Osteoblast (primary cell): Measurements from ENCODE around the gene SLX4. TPM values are rescaled to one million over a fixed set of nuclear protein-coding genes. Genes with fewer than 3 reads are reported as not detected.

Experiments
- DNase-seq: peaks from one replicate; pipeline ENCODE4 v3.0.0; 2011; ENCODE audit warnings: low spot score, mixed read lengths; ENCODE audit not compliant: insufficient read length; ENCODE audit errors: missing footprints
- H2AFZ ChIP-seq: 2 replicates; pipeline ENCODE4 v1.6.0; 2011; ENCODE audit warnings: mild to moderate bottlenecking, low read length
- H3K27ac ChIP-seq: 2 replicates; pipeline ENCODE4 v1.5.1; 2011; ENCODE audit warnings: mild to moderate bottlenecking, low read depth, low read length, moderate library complexity
- H3K27me3 ChIP-seq: 2 replicates; pipeline ENCODE4 v1.6.0; 2012; ENCODE audit warnings: mild to moderate bottlenecking, control low read depth, inconsistent platforms, low read length, moderate library complexity; ENCODE audit not compliant: insufficient read depth
- H3K36me3 ChIP-seq: 2 replicates; pipeline ENCODE4 v1.5.1; 2011; ENCODE audit warnings: mild to moderate bottlenecking, low read length, control low read depth, moderate library complexity; ENCODE audit not compliant: insufficient read depth
- H3K4me1 ChIP-seq: 2 replicates; pipeline ENCODE4 v1.5.1; 2011; ENCODE audit warnings: mild to moderate bottlenecking, low read length, control low read depth, moderate library complexity; ENCODE audit not compliant: insufficient read depth
- H3K4me2 ChIP-seq: 2 replicates; pipeline ENCODE4 v1.6.0; 2011; ENCODE audit warnings: mild to moderate bottlenecking, low read length; ENCODE audit not compliant: insufficient read depth
- H3K4me3 ChIP-seq: fragments of 200-600 bp; sonication (generic); 3 replicates; pipeline ENCODE4 v1.5.1; 2012; ENCODE audit warnings: mild to moderate bottlenecking, low read length, inconsistent platforms; ENCODE audit not compliant: insufficient read depth
- H3K79me2 ChIP-seq: 2 replicates; pipeline ENCODE4 v1.6.0; 2012; ENCODE audit warnings: mild to moderate bottlenecking, low read length, control low read depth, inconsistent platforms; ENCODE audit not compliant: insufficient read depth
- H3K9me3 ChIP-seq: 2 replicates; pipeline ENCODE4 v1.5.1; 2011; ENCODE audit warnings: low read depth, low read length, control low read depth
- H4K20me1 ChIP-seq: 2 replicates; pipeline ENCODE4 v1.6.0; 2012; ENCODE audit warnings: mild to moderate bottlenecking, low read length, control low read depth; ENCODE audit not compliant: insufficient read depth
- total RNA-seq: library from RNA; depleted of rRNA; stranded (reverse); fragments of >200 nt; gene quantifications from 2 replicates; pipeline ENCODE4 v1.2.3, GENCODE V29; 2012
- TF ChIP-seq, protein P1 (sequence below): IDR thresholded peaks from 2 replicates; pipeline ENCODE4 v1.5.1; 2011; ENCODE audit warnings: mild to moderate bottlenecking, low read depth, low read length, moderate library complexity; ENCODE audit errors: extremely low read depth

Gene SLX4
- total RNA-seq, 1 donor: 4.0 TPM

DNA sequence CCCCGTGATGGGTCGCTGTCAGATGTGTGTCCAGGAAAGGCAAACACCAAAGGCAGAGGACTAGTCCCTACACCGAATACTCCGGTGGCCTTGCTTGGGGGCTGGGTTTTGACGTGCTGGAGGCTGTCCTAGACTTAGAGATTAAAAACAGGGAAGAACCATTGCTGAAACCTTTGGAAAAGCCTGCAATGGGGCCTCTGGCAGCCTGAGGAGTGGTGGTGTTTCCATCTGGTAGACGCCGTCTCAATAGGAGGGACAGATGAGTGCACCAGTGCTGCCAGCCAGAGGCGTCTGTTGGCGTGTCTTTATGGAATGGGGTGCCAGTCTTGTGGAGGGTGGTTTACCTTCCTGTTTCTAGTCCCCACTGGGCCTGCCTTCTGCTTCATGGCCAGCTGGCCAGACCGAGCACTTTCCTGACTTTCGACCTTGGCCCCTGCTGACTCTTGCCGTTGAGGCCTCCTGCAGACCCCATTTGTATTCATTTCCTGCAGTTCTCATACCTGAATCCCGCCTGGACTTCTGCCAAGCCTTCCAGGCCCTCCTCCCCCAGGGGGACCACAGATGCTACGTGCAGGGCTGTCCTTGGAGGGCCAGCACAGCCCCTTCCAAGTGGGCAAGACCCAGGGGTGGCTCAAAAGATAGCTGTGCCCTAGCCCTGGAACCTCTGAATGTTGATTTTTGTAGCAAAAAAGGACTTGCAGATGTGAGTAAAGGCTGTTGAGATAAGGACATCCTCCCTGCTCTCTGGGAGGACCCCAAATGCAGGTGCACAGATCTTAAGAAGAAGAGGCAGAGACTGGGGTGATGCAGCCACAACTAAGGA lies 41.2 kb upstream of the SLX4 start:
- Histone ChIP-seq H4K20me1 (peaks cover 16% of the 10 kb centered on the region), H3K4me1 (no peaks in the 10 kb centered on the region), H3K27me3 (no peaks in the 10 kb centered on the region), H3K27ac (no peak overlapping the region), H3K36me3 (peaks cover 11% of the 10 kb centered on the region), H2AFZ (no peak overlapping the region), H3K79me2 (no peaks in the 10 kb centered on the region), H3K4me2 (no peak overlapping the region), H3K4me3 (no peak overlapping the region), H3K9me3 (no peaks in the 10 kb centered on the region)
- DNase-seq: peak; percentile 80
- TF ChIP-seq, protein P1, sequence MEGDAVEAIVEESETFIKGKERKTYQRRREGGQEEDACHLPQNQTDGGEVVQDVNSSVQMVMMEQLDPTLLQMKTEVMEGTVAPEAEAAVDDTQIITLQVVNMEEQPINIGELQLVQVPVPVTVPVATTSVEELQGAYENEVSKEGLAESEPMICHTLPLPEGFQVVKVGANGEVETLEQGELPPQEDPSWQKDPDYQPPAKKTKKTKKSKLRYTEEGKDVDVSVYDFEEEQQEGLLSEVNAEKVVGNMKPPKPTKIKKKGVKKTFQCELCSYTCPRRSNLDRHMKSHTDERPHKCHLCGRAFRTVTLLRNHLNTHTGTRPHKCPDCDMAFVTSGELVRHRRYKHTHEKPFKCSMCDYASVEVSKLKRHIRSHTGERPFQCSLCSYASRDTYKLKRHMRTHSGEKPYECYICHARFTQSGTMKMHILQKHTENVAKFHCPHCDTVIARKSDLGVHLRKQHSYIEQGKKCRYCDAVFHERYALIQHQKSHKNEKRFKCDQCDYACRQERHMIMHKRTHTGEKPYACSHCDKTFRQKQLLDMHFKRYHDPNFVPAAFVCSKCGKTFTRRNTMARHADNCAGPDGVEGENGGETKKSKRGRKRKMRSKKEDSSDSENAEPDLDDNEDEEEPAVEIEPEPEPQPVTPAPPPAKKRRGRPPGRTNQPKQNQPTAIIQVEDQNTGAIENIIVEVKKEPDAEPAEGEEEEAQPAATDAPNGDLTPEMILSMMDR: no peak

DNA sequence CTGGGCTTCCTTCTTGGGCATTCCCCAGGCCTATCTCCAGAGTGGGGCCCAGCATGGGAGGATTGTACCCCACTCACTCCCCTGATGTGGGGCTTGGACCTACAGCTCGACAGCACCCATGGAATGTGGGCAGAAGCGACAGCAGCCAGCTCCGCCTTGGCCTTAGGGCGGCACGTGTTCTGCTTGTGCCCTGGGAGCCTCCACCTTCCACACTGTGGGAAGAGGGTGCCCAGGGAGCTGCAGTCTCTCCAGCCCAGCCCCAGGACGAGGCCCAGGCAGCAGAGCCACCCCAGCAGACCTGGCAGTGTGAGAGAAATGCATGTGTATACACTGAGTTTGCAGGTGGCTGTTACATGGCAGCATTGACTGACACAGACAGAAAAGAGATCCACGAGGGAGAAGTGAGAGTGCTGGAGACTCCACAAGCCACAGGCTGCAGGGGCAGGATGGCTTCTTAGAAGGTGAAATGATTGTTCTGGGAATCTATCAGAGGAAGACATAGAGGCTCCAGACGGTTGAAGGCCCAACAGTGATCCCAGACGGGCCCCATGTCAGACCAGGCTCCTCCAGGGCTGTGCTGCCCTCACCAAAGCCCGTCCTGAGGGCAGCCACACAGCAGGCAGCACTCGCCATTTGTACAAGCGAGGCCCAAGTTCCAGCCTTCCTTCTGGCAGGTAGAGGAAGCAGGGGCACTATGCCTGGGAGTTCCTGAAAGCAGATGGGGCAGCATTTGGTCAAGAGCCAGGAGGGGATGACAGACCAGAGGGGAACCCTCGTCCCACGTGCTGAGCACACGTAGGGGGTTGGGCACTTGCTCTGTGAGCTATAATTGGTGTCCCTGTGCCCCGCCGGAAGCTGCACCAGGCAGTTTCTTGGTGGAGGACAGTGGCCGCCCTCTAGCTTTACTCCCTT lies 40.3 kb upstream of the SLX4 start:
- DNase-seq: no peak
- H3K79me2 ChIP-seq: no peaks in the 10 kb centered on the region
- H3K4me3 ChIP-seq: no peak overlapping the region
- H3K4me1 ChIP-seq: no peaks in the 10 kb centered on the region
- H2AFZ ChIP-seq: no peak overlapping the region
- no peaks in the 10 kb centered on the region for H3K27me3 ChIP-seq
- H3K9me3 ChIP-seq: no peaks in the 10 kb centered on the region
- TF ChIP-seq, protein P1: no peak
- H4K20me1 ChIP-seq: peaks cover 8% of the 10 kb centered on the region
- no peak overlapping the region for H3K4me2 ChIP-seq
- peaks cover 3% of the 10 kb centered on the region for H3K36me3 ChIP-seq
- H3K27ac ChIP-seq: no peak overlapping the region

- Histone ChIP-seq H3K9me3 (no peaks in the 10 kb centered on the region), H3K4me1 (no peaks in the 10 kb centered on the region), H3K36me3 (no peaks in the 10 kb centered on the region), H4K20me1 (peaks cover 5% of the 10 kb centered on the region), H3K27me3 (no peaks in the 10 kb centered on the region), H3K4me3 (no peak overlapping the region), H2AFZ (no peak overlapping the region), H3K79me2 (no peaks in the 10 kb centered on the region), H3K27ac (no peak overlapping the region), H3K4me2 (no peak overlapping the region)
- no peak for DNase-seq
- TF ChIP-seq, protein P1: no peak
These were observed 39.3 kb upstream of the SLX4 start for GRCh38 chr16:3650631-3651265.
